Caco-2 (cell line): ENCODE results near the gene DENND1B. TPM values are rescaled to one million over a fixed set of nuclear protein-coding genes. Genes with fewer than 3 reads are reported as not detected.
"Not testable (repeated sequence)": the region's sequence is repeated elsewhere in the genome, so short reads cannot be mapped to it uniquely, and the experiment has no call there.

Experiments
- BruUV-seq: library from RNA; stranded (reverse); fragments of 400-500 nt; replicated peaks from 2 replicates; lab custom pipeline; 2021; lab: Mats Ljungman, UMichigan
- CTCF ChIA-PET: fragments of 300-600 bp; sonication (Branson Sonifier 250); formaldehyde crosslinking; loops from one replicate; lab custom pipeline; 2022; ENCODE audit warnings: antibody characterized with exemption; lab: Charles Lee
- POLR2A ChIA-PET: fragments of 300-600 bp; sonication (Branson Sonifier 250); formaldehyde crosslinking; loops from one replicate; lab custom pipeline; 2022; ENCODE audit warnings: antibody characterized with exemption; lab: Charles Lee
- DNase-seq, 2 experiments: peaks; one replicate each; pipeline versions ENCODE4 v3.0.0 to v3.0.0-alpha.2; 2020 to 2022
- H3K27me3 ChIP-seq: replicated peaks from 2 replicates; pipeline ENCODE4 v1.6.0; 2011; ENCODE audit warnings: low read length; ENCODE audit not compliant: control insufficient read depth, insufficient read depth
- H3K36me3 ChIP-seq: 2 replicates; pipeline ENCODE4 v1.5.1; 2011; ENCODE audit warnings: low read length; ENCODE audit not compliant: control insufficient read depth, insufficient read depth
- H3K4me1 ChIP-seq: fragments of 250-450 bp; sonication (Bioruptor Pico); 2 replicates; pipeline ENCODE4 v1.5.1; 2020; ENCODE audit warnings: mild to moderate bottlenecking
- H3K4me3 ChIP-seq: 2 replicates; pipeline ENCODE4 v1.5.1; 2011; ENCODE audit warnings: low read depth, mild to moderate bottlenecking, control low read depth, low read length
- H3K9me3 ChIP-seq: fragments of 250-450 bp; sonication (Bioruptor Pico); 2 replicates; pipeline ENCODE4 v1.5.1; 2020; ENCODE audit warnings: mild to moderate bottlenecking, moderate library complexity
- H3K27ac Mint-ChIP-seq: one replicate; pipeline ENCODE4 v1.8.0; 2022; ENCODE audit warnings: mixed read lengths; ENCODE audit not compliant: unreplicated experiment
- H3K27me3 Mint-ChIP-seq: one replicate; pipeline ENCODE4 v1.8.0; 2022; ENCODE audit warnings: mixed read lengths; ENCODE audit not compliant: insufficient read depth, unreplicated experiment
- H3K36me3 Mint-ChIP-seq: one replicate; pipeline ENCODE4 v1.8.0; 2022; ENCODE audit warnings: mild to moderate bottlenecking, mixed read lengths; ENCODE audit not compliant: insufficient read depth, unreplicated experiment
- H3K4me1 Mint-ChIP-seq: one replicate; pipeline ENCODE4 v1.8.0; 2022; ENCODE audit warnings: low read depth, mixed read lengths; ENCODE audit not compliant: unreplicated experiment
- H3K4me3 Mint-ChIP-seq: one replicate; pipeline ENCODE4 v1.8.0; 2022; ENCODE audit warnings: mild to moderate bottlenecking, moderate library complexity, mixed read lengths; ENCODE audit not compliant: unreplicated experiment
- H3K9me3 Mint-ChIP-seq: one replicate; pipeline ENCODE4 v1.8.0; 2022; ENCODE audit warnings: mixed read lengths; ENCODE audit not compliant: unreplicated experiment
- intact Hi-C: fragments of 100-400 bp; cut with micrococcal nuclease; formaldehyde crosslinking; loops from one replicate; pipeline ENCODE4 v1.10.0; 2022; ENCODE audit not compliant: unreplicated experiment
- total RNA-seq: library from RNA; stranded (reverse); gene quantifications from 2 replicates; pipeline ENCODE4 v1.2.3, GENCODE V29; 2022
- TF ChIP-seq, protein P1 (sequence below), 2 experiments: fragments of 200-600 bp in 1 of 2; IDR thresholded peaks; 1 replicate in 1 of 2; 2 replicates in 1 of 2; pipeline versions ENCODE4 v1.5.1 to v1.8.0; 2011 to 2022; ENCODE audit warnings: antibody characterized with exemption in 1 of 2, control low read depth in 1 of 2, inconsistent platforms in 1 of 2, low read depth in 1 of 2, low read length in 1 of 2, mild to moderate bottlenecking in 1 of 2, moderate library complexity in 1 of 2; ENCODE audit not compliant: insufficient read depth in 1 of 2, severe bottlenecking in 1 of 2, unreplicated experiment in 1 of 2

Gene DENND1B
- total RNA-seq, 1 experiment from 2014 or later: 9.6 TPM

DNA sequence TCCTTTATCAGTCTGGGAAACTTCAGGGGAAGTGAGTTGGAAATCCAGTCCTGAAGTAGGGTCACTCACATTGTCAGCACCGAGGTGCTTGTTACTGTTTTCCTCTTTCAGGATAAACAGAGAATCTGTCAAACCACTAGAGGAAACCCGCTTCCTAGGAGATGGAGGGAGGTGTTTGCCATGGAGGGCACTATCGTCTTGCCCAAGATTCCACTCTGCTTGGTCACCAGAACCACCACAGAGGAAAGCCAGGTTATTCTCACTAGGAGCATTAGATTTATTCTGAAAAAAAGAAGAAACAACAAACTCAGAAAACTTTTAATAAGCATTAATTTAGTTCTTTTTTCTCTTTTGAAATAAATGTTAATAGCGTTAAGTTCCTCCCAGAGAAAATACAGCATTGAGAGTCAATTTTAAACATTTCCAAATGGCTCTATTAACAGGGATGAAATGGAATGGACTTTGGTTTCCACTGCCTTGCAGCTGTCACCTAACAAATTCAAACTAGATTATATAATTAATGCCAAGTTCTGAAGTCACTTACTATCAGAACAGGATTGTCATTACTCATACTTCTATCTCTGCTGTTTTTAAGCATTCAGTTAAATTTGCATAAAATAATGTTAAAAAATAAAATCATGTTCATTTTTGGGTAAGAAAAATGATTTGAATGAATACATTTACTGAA is 264.4 kb downstream of the DENND1B start:
- H3K27ac Mint-ChIP-seq: no peak overlapping the region
- H3K27me3 Mint-ChIP-seq: no peaks in the 10 kb centered on the region
- intact Hi-C loops: no loop called here
- H3K36me3 ChIP-seq: no peaks in the 10 kb centered on the region
- POLR2A ChIA-PET: no interaction called here
- no peaks in the 10 kb centered on the region for H3K9me3 ChIP-seq
- no peak overlapping the region for H3K4me3 Mint-ChIP-seq
- TF ChIP-seq, protein P1, sequence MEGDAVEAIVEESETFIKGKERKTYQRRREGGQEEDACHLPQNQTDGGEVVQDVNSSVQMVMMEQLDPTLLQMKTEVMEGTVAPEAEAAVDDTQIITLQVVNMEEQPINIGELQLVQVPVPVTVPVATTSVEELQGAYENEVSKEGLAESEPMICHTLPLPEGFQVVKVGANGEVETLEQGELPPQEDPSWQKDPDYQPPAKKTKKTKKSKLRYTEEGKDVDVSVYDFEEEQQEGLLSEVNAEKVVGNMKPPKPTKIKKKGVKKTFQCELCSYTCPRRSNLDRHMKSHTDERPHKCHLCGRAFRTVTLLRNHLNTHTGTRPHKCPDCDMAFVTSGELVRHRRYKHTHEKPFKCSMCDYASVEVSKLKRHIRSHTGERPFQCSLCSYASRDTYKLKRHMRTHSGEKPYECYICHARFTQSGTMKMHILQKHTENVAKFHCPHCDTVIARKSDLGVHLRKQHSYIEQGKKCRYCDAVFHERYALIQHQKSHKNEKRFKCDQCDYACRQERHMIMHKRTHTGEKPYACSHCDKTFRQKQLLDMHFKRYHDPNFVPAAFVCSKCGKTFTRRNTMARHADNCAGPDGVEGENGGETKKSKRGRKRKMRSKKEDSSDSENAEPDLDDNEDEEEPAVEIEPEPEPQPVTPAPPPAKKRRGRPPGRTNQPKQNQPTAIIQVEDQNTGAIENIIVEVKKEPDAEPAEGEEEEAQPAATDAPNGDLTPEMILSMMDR (IDR thresholded peaks at IDR 0.05; ENCODE audit: insufficient read depth in 1 of 2, low read depth in 1 of 2, low read length in 1 of 2, severe bottlenecking in 1 of 2, unreplicated experiment in 1 of 2): no peak
- BruUV-seq: no TSS peak
- no peaks in the 10 kb centered on the region for H3K4me1 Mint-ChIP-seq
- H3K27me3 ChIP-seq: no peaks in the 10 kb centered on the region
- CTCF ChIA-PET: no interaction called here
- H3K4me1 ChIP-seq: no peaks in the 10 kb centered on the region
- no peaks in the 10 kb centered on the region for H3K9me3 Mint-ChIP-seq
- no peaks in the 10 kb centered on the region for H3K36me3 Mint-ChIP-seq
- no peak for DNase-seq
- H3K4me3 ChIP-seq: no peak overlapping the region

DNA sequence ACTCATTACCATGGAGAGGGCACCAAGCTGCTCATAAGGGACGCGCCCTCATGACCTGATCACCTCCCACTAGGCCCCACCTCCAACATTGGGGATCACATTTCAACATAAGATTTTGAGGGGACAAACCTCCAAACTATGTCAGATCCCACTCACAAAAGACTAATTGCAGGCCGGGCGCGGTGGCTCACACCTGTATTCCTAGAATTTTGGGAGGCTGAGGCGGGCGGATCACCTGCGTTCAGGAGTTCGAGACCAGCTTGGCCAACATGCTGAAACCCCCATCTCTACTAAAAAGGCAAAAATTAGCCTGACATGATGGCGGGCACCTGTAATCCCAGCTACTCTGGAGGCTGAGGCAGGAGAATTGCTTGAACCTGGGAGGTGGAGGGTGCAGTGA is 278.6 kb downstream of the DENND1B start:
- ChIA-PET POLR2A (no interaction called here), CTCF (no interaction called here)
- no peak overlapping the region for H3K27ac Mint-ChIP-seq
- intact Hi-C loops: no loop called here
- no peaks in the 10 kb centered on the region for H3K36me3 Mint-ChIP-seq
- no peaks in the 10 kb centered on the region for H3K9me3 Mint-ChIP-seq
- DNase-seq: no peak
- TF ChIP-seq, protein P1 (IDR thresholded peaks at IDR 0.05; ENCODE audit: insufficient read depth in 1 of 2, low read depth in 1 of 2, low read length in 1 of 2, severe bottlenecking in 1 of 2, unreplicated experiment in 1 of 2): no peak
- BruUV-seq: no TSS peak
- no peak overlapping the region for H3K4me3 Mint-ChIP-seq
- H3K4me1 ChIP-seq: no peaks in the 10 kb centered on the region
- no peaks in the 10 kb centered on the region for H3K36me3 ChIP-seq
- H3K4me1 Mint-ChIP-seq: no peaks in the 10 kb centered on the region
- H3K4me3 ChIP-seq: no peak overlapping the region
- no peaks in the 10 kb centered on the region for H3K27me3 ChIP-seq
- peaks cover 4% of the 10 kb centered on the region for H3K27me3 Mint-ChIP-seq
- no peaks in the 10 kb centered on the region for H3K9me3 ChIP-seq

DNA sequence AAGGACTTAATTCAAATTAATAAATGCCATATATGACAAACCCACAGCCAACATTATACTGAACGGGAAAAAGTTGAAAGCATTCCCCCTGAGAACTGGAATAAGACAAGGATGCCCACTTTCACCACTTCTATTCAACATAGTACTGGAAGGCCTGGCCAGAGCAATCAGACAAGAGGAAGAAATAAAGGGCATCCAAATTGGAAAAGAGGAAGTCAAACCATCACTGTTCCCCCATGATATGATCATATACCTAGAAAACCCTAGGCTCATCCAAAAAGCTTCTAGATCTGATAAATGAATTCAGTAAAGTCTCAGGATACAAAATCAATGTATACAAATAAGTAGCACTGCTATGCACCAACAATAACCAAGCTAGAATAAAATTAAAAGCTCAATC is 283.8 kb downstream of the DENND1B start:
- POLR2A ChIA-PET, H3K27me3 Mint-ChIP-seq, H3K27ac Mint-ChIP-seq, H3K27me3 ChIP-seq, BruUV-seq, H3K9me3 ChIP-seq, H3K9me3 Mint-ChIP-seq, H3K4me3 Mint-ChIP-seq, H3K36me3 ChIP-seq, H3K36me3 Mint-ChIP-seq, H3K4me3 ChIP-seq, H3K4me1 ChIP-seq, CTCF ChIA-PET, DNase-seq, intact Hi-C loops, H3K4me1 Mint-ChIP-seq: not testable (repeated sequence)
